Loucy (cell line): ENCODE data around the gene ARHGAP10.

ENCODE experiments used
- H2AFZ ChIP-seq: fragments of 200-600 bp; sonication (generic); 2 replicates; pipeline ENCODE4 v1.6.0; 2016; ENCODE audit warnings: antibody characterized with exemption, mild to moderate bottlenecking, low read length, moderate library complexity
- H3F3A ChIP-seq: fragments of 200-600 bp; 2 replicates; pipeline ENCODE4 v1.6.0; 2016; ENCODE audit warnings: antibody characterized with exemption, low read depth, mild to moderate bottlenecking
- H3K27me3 ChIP-seq: fragments of 200-600 bp; sonication (generic); 2 replicates; pipeline ENCODE4 v1.6.1; 2014; ENCODE audit warnings: low read length, mild to moderate bottlenecking; ENCODE audit not compliant: insufficient read depth, poor library complexity, severe bottlenecking
- H3K36me3 ChIP-seq: fragments of 200-600 bp; sonication (generic); 2 replicates; pipeline ENCODE4 v1.6.1; 2016; ENCODE audit warnings: low read length; ENCODE audit not compliant: insufficient read depth
- H3K4me1 ChIP-seq: fragments of 200-600 bp; sonication (generic); 2 replicates; pipeline ENCODE4 v1.5.1; 2014; ENCODE audit warnings: low read length, mild to moderate bottlenecking; ENCODE audit not compliant: insufficient read depth, poor library complexity, severe bottlenecking
- H3K4me2 ChIP-seq: fragments of 200-600 bp; sonication (generic); 2 replicates; pipeline ENCODE4 v1.6.0; 2014; ENCODE audit warnings: antibody characterized with exemption, low read length, low read depth, mild to moderate bottlenecking; ENCODE audit not compliant: poor library complexity, severe bottlenecking
- H3K4me3 ChIP-seq: fragments of 200-600 bp; sonication (generic); 2 replicates; pipeline ENCODE4 v1.5.1; 2014; ENCODE audit warnings: low read length, mild to moderate bottlenecking, mixed read lengths; ENCODE audit not compliant: poor library complexity, severe bottlenecking
- H3K79me2 ChIP-seq: fragments of 200-600 bp; sonication (generic); 2 replicates; pipeline ENCODE4 v1.6.1; 2014; ENCODE audit warnings: low read length; ENCODE audit not compliant: insufficient read depth
- H3K9ac ChIP-seq: fragments of 200-600 bp; sonication (generic); 2 replicates; pipeline ENCODE4 v1.6.0; 2014; ENCODE audit warnings: mild to moderate bottlenecking, low read depth, low read length, moderate library complexity; ENCODE audit not compliant: poor library complexity, severe bottlenecking
- H3K9me2 ChIP-seq: fragments of 200-600 bp; sonication (generic); replicated peaks from 2 replicates; pipeline ENCODE4 v1.6.1; 2016; ENCODE audit warnings: low read depth, low read length, mixed read lengths
- H3K9me3 ChIP-seq: fragments of 200-600 bp; sonication (generic); 2 replicates; pipeline ENCODE4 v1.6.1; 2014; ENCODE audit warnings: mild to moderate bottlenecking, antibody characterized with exemption, low read length, low read depth; ENCODE audit not compliant: insufficient read depth
- H4K20me1 ChIP-seq: fragments of 200-600 bp; sonication (generic); 2 replicates; pipeline ENCODE4 v1.6.0; 2014; ENCODE audit warnings: antibody characterized with exemption, low read length, mild to moderate bottlenecking; ENCODE audit not compliant: insufficient read depth, poor library complexity, severe bottlenecking
- CTCF ChIP-seq: fragments of 200-600 bp; sonication (generic); conservative IDR thresholded peaks from 2 replicates; pipeline ENCODE4 v1.5.1; 2014; ENCODE audit warnings: mild to moderate bottlenecking, antibody characterized with exemption, low read length
- EZH2phosphoT487 ChIP-seq: fragments of 200-600 bp; IDR thresholded peaks from 2 replicates; pipeline ENCODE4 v1.6.1; 2018; ENCODE audit warnings: antibody characterized with exemption, mild to moderate bottlenecking, moderate library complexity, borderline replicate concordance

ARHGAP10 gene

GRCh38 chr4:148052448-148052847 is 320.6 kb downstream of the ARHGAP10 start:
- no peaks in the 10 kb centered on the region for H3K9me3 ChIP-seq
- no peak overlapping the region for H3K4me2 ChIP-seq
- H3K36me3 ChIP-seq, result peaks cover 7% of the 10 kb centered on the region; the same call in 1 of the 2 replicates
- no peaks in the 10 kb centered on the region for H3K27me3 ChIP-seq
- H3K9me2 ChIP-seq, result no peaks in the 10 kb centered on the region
- no peaks in the 10 kb centered on the region for H4K20me1 ChIP-seq
- no peak overlapping the region for H3K9ac ChIP-seq
- no peak overlapping the region for H3K4me3 ChIP-seq
- TF ChIP-seq EZH2phosphoT487 (no peak), CTCF (peak; percentile 20; the same call in 1 of the 2 replicates)
- no peaks in the 10 kb centered on the region for H3K79me2 ChIP-seq
- H3K4me1 ChIP-seq, result no peaks in the 10 kb centered on the region
- H2AFZ ChIP-seq, result no peak overlapping the region
- no peaks in the 10 kb centered on the region for H3F3A ChIP-seq

GRCh38 chr4:148053298-148054003 is 321.6 kb downstream of the ARHGAP10 start:
- Histone ChIP-seq H3K36me3 (peaks cover 3% of the 10 kb centered on the region; the same call in 1 of the 2 replicates), H3K27me3 (no peaks in the 10 kb centered on the region), H3F3A (no peaks in the 10 kb centered on the region), H3K9ac (no peak overlapping the region), H3K4me3 (no peak overlapping the region), H3K9me2 (no peaks in the 10 kb centered on the region), H3K4me2 (no peak overlapping the region), H3K4me1 (no peaks in the 10 kb centered on the region), H4K20me1 (no peaks in the 10 kb centered on the region), H2AFZ (no peak overlapping the region), H3K79me2 (no peaks in the 10 kb centered on the region), H3K9me3 (no peaks in the 10 kb centered on the region)
- TF ChIP-seq CTCF (no peak), EZH2phosphoT487 (no peak)

- no peaks in the 10 kb centered on the region for H4K20me1 ChIP-seq
- H3F3A ChIP-seq, result no peaks in the 10 kb centered on the region
- no peaks in the 10 kb centered on the region for H3K9me3 ChIP-seq
- H2AFZ ChIP-seq, result no peak overlapping the region
- no peak overlapping the region for H3K9ac ChIP-seq
- H3K4me2 ChIP-seq, result no peak overlapping the region
- no peak for TF ChIP-seq EZH2phosphoT487
- TF ChIP-seq CTCF, result no peak
- no peaks in the 10 kb centered on the region for H3K79me2 ChIP-seq
- H3K27me3 ChIP-seq, result no peaks in the 10 kb centered on the region
- no peaks in the 10 kb centered on the region for H3K4me1 ChIP-seq
- H3K36me3 ChIP-seq, result no peaks in the 10 kb centered on the region
- H3K4me3 ChIP-seq, result no peak overlapping the region
- no peaks in the 10 kb centered on the region for H3K9me2 ChIP-seq
Observed at GRCh38 chr4:148054275-148054674, 322.4 kb downstream of the ARHGAP10 start.
